ENCODE data around the gene STAG2.
"Not testable (repeated sequence)": the region's sequence is repeated elsewhere in the genome, so short reads cannot be mapped to it uniquely, and the experiment has no call there.

Gene STAG2

GRCh38 chrX:124045109-124045508 is 83.6 kb downstream of the STAG2 start:
- no peak for DNase-seq

- not testable (repeated sequence) for DNase-seq
Observed at GRCh38 chrX:124084417-124084816, 122.9 kb downstream of the STAG2 start.

DNA sequence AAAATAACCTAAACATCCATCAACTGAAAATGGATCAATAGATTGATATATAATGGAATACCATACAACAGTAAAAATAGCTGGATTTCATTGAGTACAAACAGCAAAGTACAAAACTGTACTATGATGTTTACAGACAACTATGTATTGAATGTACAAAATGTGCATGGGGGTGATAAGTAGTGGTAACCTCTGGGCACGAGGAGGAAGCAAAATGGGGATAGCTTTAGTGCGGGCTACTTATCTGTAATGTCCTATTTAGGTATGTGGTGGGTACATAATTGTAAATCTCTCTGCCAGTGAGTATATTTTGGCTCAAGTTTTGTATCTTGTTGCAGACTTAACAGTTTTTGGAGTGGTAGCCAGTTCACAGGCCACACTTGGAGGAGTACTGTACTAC is 123.6 kb downstream of the STAG2 start:
- no peak for DNase-seq

DNA sequence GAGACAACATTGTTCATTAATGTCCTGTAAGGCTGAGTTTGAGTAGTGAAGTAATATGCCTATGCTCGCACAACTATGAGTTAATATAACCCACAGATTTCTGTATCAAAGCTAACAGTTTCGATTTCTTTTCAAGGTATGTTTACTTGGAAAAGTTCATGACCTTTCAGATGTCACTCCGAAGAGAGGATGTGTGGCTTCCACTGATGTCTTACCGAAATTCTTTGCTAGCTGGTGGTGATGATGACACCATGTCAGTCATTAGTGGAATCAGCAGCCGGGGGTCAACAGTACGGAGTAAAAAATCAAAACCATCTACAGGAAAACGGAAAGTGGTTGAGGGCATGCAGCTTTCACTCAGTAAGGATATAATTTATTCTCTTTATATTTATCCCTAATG is 124.9 kb downstream of the STAG2 start:
- DNase-seq, result no peak

DNA sequence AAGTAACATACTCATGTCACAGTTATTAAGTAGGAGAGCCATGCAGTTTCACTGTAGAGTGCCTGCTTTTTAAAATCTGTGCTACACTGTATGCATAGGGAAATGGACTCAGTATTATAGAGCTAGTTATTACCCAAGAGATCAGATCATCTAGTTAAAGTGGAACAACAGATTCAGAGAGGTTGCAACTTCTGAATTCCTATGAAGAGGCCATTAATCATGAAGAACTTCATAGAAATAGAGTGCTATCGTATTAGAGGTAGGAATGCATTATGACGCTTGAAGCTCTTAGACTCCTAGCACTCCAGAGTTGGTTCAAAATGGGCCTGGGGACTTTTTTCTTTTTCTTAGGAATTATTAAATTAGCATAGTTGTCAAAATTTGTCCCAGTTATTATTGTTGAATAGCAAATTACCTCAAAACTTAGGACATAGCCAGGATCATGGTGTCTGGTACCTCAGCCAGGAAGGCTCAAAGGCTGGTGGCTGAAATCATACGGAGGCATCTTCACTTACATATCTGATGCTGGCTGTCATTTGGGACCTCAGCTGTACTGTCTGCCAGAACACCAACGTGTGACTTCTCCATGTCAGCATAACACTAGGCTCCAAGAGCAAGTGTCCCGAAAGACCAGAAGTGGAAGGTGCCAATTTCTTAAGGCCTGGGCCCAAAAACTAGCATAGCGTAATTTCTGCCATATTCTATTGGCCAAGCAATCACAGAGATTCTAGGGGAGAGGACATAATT is 125.7 kb downstream of the STAG2 start:
- no peak for DNase-seq

DNA sequence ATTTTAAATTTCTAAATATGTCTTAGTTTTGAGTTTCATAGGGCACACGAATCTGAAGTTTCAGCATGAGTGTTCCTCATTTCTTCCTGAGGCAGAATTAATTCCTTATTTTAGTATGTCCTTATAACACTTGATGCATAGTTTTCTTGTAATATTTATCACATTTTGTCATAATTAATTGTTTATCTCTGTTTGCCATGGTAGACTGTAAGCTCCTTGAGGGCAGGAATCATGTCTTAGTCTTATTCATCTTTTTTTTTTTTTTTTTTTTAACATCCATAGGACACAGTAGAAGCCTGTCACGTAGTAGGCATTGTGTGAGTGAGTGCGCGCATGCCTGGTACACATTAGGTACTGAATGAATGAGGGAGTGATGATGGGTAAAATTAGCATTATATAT is 131.7 kb downstream of the STAG2 start:
- no peak for DNase-seq

DNA sequence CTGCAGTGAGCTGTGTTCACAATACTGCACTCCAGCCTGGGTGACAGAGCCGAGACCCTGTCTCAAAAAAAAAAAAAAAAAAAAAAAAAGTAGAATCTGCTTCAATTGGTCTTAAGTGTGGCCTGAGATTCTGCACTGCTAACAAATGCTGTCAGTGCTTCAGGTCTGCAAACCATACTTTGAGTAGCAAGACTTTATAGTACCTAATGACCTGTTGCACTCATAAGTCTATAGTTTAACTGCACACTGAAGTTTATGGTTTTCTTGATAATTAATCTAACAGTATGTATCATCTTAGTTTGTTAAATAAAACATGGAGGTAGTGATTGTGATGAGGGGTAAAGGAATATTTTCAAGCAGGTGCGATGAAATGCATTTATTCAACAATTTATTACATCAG is 135.6 kb downstream of the STAG2 start:
- DNase-seq, result no peak

DNA sequence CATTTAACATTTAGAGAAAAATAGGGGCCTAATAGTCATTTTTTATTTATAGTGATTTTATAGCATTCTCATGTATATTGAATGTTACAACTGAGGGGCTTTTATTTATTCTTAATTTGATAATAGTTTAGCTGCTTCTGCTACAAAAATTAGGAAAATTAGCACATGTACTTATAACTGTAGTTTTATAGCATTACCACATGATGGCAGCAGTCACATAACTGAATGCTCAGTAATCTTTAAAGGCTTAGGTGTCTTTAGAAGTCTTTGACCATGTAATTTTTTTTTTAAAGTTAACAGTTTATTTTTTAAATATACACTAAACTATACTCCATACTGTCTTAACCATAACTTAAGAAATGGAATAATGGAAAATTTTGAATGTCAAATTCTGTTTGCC is 136.6 kb downstream of the STAG2 start:
- peak; percentile 2 for DNase-seq

DNA sequence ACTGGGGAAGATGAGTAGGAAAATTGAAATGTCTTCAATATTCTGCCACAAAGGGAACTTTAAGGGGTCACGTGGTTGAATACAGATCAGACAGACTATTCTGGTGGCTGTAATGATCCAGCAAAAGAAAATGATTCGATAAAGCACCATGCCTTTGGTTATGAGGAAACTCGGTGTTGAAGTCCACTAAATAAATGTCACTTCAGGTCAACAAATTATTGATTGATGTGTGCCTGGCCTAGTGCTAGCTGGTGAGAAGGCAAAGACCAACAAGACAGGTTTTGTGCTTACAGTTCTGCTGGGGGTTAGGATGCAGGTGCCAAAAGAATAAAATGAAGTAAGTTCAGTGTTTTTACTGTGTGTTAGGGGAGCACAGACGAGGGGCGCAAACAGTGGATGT is 142.5 kb downstream of the STAG2 start:
- no peak for DNase-seq

GRCh38 chrX:124104512-124104911 is 143.0 kb downstream of the STAG2 start:
- DNase-seq, result not testable (repeated sequence)

DNA sequence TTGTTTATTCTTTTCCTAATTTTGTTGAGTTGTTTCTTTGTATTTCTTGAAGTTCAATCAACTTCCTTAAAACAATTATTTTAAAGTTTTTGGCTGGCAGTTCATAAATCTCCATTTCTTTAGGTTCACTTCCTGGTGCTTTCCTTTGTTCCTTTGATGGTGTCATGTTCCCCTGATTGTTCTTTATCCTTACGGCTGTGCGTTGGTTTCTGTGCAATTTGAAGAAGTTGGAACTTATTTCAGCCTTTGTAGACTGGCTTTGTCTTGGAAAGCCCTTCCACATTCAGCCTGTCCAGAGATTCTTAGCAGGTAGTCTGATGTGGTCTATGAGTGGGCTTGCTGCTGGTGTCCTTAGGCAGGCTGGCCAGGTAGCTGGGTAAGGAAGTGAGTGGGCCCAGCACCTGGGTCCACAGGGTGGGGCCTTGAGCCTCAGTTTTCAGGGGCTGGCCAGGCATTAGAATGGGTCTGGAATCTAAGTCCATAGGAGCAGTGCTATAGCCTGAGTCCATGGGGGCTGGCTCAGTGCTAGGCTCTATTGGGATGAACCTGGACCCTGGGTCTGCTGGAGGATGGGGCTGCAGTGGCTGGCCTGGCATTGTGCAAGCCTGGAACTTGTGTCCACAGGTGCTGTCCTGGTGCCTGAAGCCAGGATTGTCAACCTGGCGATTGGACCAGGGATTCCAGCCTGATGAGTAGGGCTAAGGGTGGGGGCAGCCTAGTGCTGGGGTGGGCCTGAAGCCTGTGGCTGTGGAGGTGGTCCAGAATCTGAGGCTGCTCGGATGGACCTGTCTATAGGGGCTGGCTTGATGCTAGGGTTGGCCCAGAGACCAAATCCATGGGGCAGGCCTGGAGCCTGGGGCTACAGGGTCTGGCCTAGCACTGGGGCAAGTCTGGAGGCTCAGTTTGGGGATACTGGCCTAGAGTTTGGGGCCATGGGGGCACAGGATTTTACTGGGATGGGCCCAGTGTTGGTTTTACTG is 152.4 kb downstream of the STAG2 start:
- DNase-seq, result no peak

DNA sequence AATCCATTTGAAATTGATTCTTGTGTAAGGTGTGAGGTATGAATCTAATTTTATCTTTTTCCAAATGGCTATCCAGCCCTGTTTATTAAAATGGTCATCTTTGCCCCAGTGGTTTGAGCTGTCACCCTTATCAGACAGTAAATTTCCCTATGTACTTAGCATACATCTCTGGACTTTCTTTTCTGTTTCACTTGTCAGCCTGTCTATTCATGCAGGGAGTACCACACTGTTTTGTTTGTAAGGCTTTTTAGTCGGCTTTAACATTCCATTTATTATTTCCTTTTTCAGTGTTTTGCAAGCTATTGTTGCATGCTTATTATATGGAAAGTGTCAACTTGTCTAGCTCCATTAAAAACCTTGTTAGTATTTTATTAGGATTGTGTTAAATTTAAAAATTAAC is 155.8 kb downstream of the STAG2 start:
- no peak for DNase-seq

- no peak for DNase-seq
Observed at GRCh38 chrX:124125471-124125870, 164.0 kb downstream of the STAG2 start.

GRCh38 chrX:124127496-124127895 is 166.0 kb downstream of the STAG2 start:
- DNase-seq, result no peak

DNA sequence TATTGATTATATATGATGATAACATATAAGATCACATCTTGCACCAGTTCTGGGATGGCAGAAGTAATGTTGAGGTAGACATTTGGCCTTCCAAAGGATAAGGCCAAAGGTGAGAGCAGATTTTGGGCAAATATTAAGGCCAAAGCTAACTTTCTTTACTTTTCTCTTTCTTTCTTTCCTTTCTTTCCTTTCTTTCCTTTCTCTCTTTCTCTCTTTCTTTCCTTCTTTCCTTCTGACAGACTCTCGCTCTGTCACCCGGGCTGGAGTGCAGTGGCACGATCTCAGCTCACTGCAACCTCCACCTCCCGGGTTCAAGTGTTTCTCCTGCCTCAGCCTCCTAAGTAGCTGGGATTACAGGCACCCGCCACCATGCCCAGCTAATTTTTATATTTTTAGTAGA is 170.9 kb downstream of the STAG2 start:
- DNase-seq, result not testable (repeated sequence)

- DNase-seq, result no peak
Observed at GRCh38 chrX:124145749-124146148, 184.2 kb downstream of the STAG2 start.

DNA sequence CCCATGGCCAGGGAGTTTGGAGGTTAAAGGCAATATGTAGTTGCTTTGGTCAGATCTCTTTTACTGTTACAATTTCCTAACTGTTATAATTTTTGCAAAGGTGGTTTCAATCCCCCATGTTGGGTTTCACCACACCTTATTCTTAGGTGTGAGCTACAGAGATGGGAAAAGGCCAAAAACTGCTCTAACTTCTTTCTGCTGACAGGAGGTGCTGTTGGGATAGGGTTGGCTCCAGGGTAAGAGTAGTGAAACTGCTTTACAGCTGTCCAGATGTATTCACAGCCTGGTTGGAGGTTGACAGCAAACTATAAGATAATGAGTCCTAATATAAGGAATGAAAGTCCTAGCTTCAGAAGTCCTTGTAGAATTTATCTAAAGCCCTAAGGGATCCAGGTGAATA is 189.7 kb downstream of the STAG2 start:
- DNase-seq, result no peak

Data from SIG-M5 (cell line).